Endothelial cell (in vitro differentiated cells): ENCODE results near the gene SUPT6H. TPM values are rescaled to one million over a fixed set of nuclear protein-coding genes. Genes with fewer than 3 reads are reported as not detected.

Source experiments
- DNase-seq: peaks from one replicate; pipeline ENCODE4 v3.0.0; 2021; ENCODE audit warnings: low spot score
- H3K27ac Mint-ChIP-seq: one replicate; pipeline ENCODE4 v1.8.0; 2021; ENCODE audit warnings: mixed read lengths, inconsistent platforms; ENCODE audit not compliant: unreplicated experiment
- H3K27me3 Mint-ChIP-seq: one replicate; pipeline ENCODE4 v1.8.0; 2021; ENCODE audit warnings: mild to moderate bottlenecking, moderate library complexity, mixed read lengths, inconsistent platforms; ENCODE audit not compliant: unreplicated experiment
- H3K36me3 Mint-ChIP-seq: one replicate; pipeline ENCODE4 v1.8.0; 2021; ENCODE audit warnings: mild to moderate bottlenecking, low read depth, mixed read lengths, inconsistent platforms; ENCODE audit not compliant: unreplicated experiment
- H3K4me1 Mint-ChIP-seq: one replicate; pipeline ENCODE4 v1.8.0; 2021; ENCODE audit warnings: mild to moderate bottlenecking, mixed read lengths, inconsistent platforms; ENCODE audit not compliant: unreplicated experiment
- H3K4me3 Mint-ChIP-seq: one replicate; pipeline ENCODE4 v1.8.0; 2021; ENCODE audit warnings: mild to moderate bottlenecking, mixed read lengths, inconsistent platforms; ENCODE audit not compliant: unreplicated experiment
- H3K9me3 Mint-ChIP-seq: one replicate; pipeline ENCODE4 v1.8.0; 2021; ENCODE audit warnings: mixed read lengths, inconsistent platforms; ENCODE audit not compliant: unreplicated experiment
- total RNA-seq: library from RNA; stranded (reverse); fragmentation: NEBNext Ultra II Directional; extraction: Animal tissue kit (Norgen Biotek cat#: 25700); gene quantifications from one replicate; pipeline ENCODE4 v1.2.1, GENCODE V29; 2021; ENCODE audit not compliant: unreplicated experiment
- TF ChIP-seq, protein P1 (sequence below): fragments of 200-600 bp; sonication (generic); IDR thresholded peaks from one replicate; pipeline ENCODE4 v1.5.0; 2021; ENCODE audit warnings: antibody characterized with exemption; ENCODE audit not compliant: unreplicated experiment

The SUPT6H gene
- total RNA-seq, 1 donor from 2014 or later = 87.4 TPM

DNA sequence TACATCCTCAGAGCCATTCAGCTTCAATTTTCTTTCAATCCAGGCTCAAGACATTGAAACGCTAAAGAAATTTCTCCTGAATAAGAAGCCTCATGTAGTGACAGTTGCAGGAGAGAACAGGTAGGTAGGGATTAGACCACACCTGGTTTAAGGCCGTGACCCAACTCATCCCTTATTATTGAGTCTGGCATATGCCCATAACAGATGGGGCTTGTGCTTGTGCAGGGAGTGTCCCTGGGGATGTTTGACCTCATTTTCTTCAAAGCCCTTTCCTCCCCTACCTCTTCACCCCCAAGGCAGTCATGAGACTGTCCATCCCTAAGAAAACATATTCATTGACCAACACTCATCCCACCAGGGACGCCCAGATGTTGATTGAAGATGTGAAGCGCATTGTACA lies 24.3 kb downstream of the SUPT6H start:
- Mint-ChIP-seq H3K4me3 (peak overlapping the region; percentile 67), H3K27me3 (peaks cover 4% of the 10 kb centered on the region), H3K9me3 (no peaks in the 10 kb centered on the region), H3K27ac (no peak overlapping the region), H3K4me1 (no peaks in the 10 kb centered on the region), H3K36me3 (peaks cover 64% of the 10 kb centered on the region)
- no peak for DNase-seq
- TF ChIP-seq, protein P1, sequence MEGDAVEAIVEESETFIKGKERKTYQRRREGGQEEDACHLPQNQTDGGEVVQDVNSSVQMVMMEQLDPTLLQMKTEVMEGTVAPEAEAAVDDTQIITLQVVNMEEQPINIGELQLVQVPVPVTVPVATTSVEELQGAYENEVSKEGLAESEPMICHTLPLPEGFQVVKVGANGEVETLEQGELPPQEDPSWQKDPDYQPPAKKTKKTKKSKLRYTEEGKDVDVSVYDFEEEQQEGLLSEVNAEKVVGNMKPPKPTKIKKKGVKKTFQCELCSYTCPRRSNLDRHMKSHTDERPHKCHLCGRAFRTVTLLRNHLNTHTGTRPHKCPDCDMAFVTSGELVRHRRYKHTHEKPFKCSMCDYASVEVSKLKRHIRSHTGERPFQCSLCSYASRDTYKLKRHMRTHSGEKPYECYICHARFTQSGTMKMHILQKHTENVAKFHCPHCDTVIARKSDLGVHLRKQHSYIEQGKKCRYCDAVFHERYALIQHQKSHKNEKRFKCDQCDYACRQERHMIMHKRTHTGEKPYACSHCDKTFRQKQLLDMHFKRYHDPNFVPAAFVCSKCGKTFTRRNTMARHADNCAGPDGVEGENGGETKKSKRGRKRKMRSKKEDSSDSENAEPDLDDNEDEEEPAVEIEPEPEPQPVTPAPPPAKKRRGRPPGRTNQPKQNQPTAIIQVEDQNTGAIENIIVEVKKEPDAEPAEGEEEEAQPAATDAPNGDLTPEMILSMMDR = no peak

DNA sequence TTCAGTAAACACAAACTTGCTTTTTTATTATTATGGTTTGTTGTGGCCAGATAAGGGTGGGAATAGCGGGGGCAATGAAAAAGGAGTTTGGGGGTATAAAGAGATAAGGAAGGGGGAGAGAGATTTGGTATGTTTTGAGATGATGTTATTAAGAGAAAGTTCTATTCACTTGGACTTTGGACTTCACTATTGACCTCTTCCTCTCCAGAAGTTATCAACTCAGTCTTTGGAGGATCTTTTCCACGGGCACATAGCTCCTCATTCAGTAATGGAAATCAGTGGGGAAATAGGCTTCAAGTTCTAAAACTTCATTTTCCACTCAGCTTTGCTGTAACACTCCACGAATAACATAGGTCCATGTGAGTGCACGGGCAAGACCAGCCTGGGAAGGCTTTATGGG lies 26.5 kb downstream of the SUPT6H start:
- no peaks in the 10 kb centered on the region for H3K9me3 Mint-ChIP-seq
- H3K4me3 Mint-ChIP-seq = no peak overlapping the region
- DNase-seq = no peak
- H3K27me3 Mint-ChIP-seq = peaks cover 4% of the 10 kb centered on the region
- TF ChIP-seq, protein P1 = no peak
- H3K27ac Mint-ChIP-seq = no peak overlapping the region
- peaks cover 51% of the 10 kb centered on the region for H3K36me3 Mint-ChIP-seq
- no peaks in the 10 kb centered on the region for H3K4me1 Mint-ChIP-seq

DNA sequence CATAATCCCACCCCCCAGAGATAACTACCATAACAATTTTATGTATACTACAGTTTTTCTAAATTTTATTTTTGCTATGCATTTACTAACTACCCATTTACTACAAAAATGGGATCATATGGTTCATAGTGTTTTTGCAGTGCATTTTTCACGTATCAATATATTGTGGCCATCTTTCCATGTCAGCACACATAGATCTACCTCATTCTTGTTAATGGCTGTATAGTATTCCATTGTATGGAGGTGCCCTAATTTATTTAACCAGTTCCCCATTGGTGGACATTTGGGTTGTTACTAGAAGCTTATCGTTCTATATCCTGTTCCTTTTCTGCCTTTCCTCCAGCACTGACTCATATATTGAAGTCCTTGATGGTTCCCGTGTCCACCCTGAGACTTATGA lies 27.0 kb downstream of the SUPT6H start:
- Mint-ChIP-seq H3K4me3 (peak overlapping the region; percentile 31), H3K9me3 (no peaks in the 10 kb centered on the region), H3K36me3 (peaks cover 51% of the 10 kb centered on the region), H3K27ac (no peak overlapping the region), H3K27me3 (peaks cover 4% of the 10 kb centered on the region), H3K4me1 (no peaks in the 10 kb centered on the region)
- TF ChIP-seq, protein P1 = no peak
- no peak for DNase-seq

DNA sequence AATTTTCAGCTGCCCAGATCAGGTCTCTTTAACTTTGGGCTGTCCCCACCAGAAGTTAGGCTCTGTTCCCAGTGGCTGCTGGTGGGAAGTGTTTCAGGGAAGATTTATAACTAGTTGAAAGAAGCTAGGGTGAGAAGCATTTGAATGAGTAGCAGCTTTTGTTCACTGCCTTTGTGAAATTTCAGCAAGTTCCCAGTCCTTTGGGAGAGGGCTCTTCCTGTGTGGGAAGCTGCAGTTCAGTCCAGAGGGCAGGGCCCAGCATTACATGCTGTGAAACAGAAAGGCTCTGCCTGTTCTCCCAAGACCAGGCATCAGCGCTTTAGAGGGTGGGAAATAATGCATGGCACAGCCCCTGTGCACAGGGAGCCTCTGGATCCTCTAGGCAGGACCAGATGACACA lies 31.9 kb downstream of the SUPT6H start:
- H3K36me3 Mint-ChIP-seq = peaks cover 54% of the 10 kb centered on the region
- no peak overlapping the region for H3K27ac Mint-ChIP-seq
- DNase-seq = no peak
- no peak overlapping the region for H3K4me3 Mint-ChIP-seq
- H3K27me3 Mint-ChIP-seq = peaks cover 3% of the 10 kb centered on the region
- TF ChIP-seq, protein P1 = no peak
- H3K4me1 Mint-ChIP-seq = peaks cover 3% of the 10 kb centered on the region
- no peaks in the 10 kb centered on the region for H3K9me3 Mint-ChIP-seq

DNA sequence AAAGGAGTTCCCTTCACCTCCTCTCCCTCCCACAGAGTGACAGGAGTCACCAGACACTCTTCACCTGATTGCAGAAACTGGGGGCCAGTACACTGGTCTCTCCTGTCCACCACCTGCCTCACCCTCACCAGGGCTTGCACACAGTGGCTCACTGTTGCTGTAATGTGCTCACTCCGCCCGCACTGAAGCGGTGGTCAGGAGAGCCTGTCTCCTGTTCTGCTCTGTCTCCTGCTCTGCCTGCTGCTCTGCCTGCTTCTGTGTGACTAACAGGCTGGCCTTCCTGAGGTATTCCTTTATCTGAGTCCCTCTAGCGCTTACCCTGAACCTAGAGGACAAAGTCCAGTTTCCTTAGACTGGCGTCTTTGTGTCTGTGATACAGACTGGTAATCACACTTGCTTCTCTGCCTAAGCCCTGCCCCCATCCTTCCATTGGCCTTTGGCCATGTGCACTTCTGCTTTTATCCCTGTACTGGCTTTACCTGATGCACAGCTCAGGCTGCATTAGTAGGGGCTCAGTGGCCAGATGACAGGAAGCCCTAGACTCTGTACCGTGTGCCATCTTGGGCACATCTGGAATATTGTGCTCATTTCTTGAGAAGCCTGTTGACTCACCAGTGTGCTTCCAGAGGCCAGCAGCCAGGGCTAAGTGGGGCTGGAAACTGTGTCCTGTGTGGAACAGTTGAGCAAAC lies 36.4 kb downstream of the SUPT6H start:
- Mint-ChIP-seq H3K9me3 (no peaks in the 10 kb centered on the region), H3K27ac (peak overlapping the region; percentile 30), H3K4me1 (peaks cover 12% of the 10 kb centered on the region), H3K36me3 (peaks cover 79% of the 10 kb centered on the region), H3K4me3 (peak overlapping the region; percentile 57), H3K27me3 (peaks cover 7% of the 10 kb centered on the region)
- TF ChIP-seq, protein P1 = no peak
- DNase-seq = no peak
